ENCODE data around the gene MARF1.

- no peak for TF ChIP-seq CTCF (IDR thresholded peaks at IDR 0.05)
- no peak for TF ChIP-seq POLR2A (IDR thresholded peaks at IDR 0.05)
Measured at GRCh38 chr16:15544405-15544804, 98.5 kb downstream of the MARF1 start.

Data from thyroid gland (tissue), 4 donors.